ENCODE results near the gene GDF10. TPM values are rescaled to one million over a fixed set of nuclear protein-coding genes. Genes with fewer than 3 reads are reported as not detected.

GDF10 gene
- total RNA-seq, 1 experiment from 2014 or later, result not detected

DNA sequence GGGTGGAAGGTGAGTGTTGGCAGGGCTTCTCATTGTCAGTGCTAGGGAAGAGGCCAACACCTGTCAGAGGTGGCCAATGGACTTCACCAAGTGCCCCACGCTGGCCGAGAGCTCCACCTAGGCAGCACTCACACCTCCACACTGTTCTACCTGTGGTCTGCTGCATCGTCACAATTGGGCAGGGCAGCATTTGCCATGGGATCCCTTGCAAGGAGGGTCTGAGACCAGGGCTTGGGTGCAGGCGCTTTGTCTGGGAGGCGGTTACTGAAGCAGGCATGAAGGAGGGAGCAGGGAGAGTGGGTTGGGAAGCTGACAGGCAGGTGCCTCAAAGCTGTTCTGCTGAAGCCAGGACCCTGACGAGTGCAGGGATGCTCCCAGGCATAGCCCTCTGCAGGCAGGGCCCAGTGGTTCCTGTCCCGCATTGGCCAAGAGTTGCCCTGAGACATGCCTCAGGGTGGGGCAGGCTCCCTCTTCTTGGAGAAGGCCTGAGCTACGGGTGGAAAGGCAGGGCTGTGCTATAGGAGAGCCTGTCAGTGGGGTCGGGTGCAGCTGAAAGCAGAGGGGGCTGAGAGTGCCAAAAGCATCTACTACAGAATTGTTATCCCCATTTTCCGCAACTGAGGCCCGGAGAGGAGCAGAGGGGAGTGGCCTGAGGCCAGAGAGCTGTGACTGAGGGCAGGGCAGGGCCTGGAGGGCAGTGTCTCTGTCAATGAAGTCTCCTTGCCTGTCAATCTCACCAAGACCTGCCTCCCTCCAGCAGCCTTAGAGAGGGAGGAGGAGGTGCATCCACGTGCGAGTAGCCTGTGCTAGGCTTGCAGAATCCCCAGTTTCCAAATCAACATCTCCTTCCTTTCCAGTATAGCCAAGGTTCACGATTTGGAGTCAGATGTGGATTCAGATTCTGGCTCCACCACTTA is 52.2 kb downstream of the GDF10 start:
- DNase-seq (ENCODE audit: low read depth), result no peak

DNA sequence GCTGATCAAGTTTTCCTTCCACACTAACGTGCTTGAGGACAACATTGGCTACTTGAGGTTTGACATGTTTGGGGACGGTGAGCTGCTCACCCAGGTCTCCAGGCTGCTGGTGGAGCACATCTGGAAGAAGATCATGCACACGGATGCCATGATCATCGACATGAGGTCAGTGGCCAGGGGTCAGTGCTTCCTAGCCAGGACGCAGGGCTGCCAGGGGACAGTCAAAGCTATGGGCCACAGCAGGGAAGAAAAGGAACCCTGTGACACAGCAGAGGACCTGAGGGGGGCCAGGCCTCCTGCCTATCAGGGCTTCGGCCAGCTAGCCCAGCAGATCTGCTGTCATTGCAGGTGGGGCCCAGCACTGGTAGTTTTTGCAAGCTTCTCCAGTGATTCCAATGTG is 53.4 kb downstream of the GDF10 start:
- DNase-seq (ENCODE audit: low read depth), result no peak

DNA sequence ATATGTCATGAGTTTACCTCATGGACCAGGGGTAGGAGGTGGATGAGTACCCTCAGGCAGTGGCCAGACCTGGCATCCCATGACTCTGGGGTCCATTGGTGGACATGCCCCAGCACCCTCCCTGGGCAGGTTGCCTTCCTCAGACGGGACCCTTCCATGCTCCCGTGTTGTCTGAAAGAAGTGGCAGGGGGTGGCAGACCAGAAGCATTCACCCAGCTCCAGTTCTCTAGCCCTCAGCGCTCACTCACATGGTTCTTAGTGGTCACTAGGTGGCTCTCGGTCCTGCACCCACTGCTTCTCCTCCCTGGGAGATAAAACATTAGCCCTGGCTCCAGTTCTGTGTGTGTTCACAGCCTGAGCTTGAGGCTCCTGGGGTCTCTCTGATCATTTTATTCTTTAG is 54.2 kb downstream of the GDF10 start:
- DNase-seq (ENCODE audit: low read depth), result no peak

DNA sequence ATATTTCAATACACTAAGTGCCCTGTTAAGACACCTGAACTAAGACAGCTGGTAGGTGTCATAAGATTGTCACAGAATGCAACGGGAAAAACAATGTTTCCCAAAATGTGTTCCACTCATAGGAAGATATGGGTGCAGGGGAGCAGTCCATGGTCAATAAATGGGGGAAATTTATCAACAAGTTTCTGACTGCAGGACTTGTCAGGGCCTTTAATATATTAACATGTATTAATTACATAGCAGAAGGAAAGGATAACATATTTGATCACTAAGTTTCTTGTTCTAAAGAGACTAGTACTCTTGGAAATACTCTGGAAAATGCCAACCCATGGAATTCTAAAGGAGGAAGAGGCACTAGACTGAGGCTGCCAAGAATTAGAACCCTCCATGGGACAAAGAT is 54.9 kb downstream of the GDF10 start:
- no peak for DNase-seq (ENCODE audit: low read depth)

DNA sequence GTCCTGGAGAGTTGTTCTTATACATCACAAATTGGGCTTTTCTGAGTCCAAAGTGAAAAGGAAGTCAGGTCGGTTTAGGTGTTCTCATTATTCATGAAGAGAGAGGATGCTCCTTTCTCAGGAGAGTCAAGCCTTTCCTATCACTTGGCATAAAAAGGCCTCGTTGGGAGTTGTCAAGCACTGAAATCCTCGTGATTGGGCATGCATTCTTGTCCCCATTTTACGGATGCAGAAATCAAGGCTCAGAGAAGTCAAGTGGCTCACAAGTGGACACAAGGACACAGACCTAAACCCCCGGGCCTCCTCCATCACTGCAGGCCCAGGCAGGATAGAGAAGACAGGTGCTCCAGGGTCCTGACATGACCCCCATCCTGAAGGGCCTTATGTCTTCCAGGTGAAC is 56.7 kb downstream of the GDF10 start:
- DNase-seq (ENCODE audit: low read depth), result no peak

DNA sequence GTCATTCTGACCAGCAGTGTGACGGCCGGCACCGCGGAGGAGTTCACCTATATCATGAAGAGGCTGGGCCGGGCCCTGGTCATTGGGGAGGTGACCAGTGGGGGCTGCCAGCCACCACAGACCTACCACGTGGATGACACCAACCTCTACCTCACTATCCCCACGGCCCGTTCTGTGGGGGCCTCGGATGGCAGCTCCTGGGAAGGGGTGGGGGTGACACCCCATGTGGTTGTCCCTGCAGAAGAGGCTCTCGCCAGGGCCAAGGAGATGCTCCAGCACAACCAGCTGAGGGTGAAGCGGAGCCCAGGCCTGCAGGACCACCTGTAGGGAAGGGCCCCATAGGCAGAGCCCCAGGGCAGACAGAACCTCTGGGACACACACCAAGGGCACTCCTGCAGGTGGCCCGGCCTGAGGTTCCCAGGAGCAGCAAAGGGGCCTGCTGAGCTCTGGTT is 57.2 kb downstream of the GDF10 start:
- DNase-seq (ENCODE audit: low read depth), result no peak

DNA sequence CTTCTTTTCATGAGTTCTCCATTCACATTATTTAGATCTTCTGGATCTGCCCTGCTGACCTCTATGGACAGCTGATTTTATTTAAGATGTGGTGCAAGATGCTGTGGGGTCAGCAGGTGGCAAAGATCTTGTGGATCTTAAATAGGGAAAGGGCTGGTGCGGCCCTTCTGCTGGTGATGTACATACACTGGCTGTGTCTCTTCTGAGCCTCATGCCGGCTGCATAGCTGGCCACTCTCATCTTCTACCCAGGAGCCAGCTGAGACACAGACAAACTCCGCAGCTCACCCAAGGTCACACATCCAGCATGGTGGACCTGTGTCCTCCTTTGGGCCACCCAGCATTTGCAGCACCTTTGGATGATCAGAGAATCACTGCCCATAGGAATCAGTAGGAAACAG is 57.9 kb downstream of the GDF10 start:
- no peak for DNase-seq (ENCODE audit: low read depth)

DNA sequence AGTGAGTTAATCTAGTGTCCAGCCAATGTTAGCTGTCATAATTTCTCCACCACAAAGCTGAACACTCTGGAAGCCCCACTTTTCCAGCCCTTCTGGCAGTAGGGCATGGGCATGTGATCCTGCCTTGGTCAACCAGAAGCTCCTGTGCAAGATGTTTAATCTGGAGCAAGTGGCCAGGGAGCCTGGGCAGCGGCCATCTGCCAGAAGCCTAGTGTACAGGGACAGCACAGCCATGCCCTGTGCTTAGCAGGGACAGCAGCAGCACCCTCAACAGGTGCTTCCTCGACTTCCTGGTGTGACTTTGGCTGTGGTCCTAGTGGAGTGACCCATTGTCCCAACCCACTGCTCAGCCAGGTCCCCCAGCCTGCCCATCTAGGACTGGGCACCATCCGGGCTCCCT is 58.5 kb downstream of the GDF10 start:
- no peak for DNase-seq (ENCODE audit: low read depth)

DNA sequence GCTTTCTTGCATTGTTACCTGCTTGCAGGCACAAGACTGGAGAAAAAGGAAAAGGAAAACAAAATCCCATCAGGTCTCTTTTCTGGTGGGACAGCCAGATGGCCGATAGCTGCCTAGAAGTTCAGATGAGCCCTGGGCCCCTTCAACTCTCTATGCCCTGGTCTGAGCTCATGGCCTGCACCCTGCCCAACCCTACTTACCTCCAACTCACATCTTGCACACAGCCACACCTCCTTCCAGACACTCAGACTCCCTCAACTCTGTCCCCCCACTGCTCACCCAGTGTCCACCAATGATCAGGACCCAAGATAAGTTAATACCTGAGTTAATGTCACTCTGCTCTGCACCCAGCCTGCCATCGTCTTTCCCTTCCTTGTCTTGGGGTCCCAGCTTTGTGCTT is 59.1 kb downstream of the GDF10 start:
- no peak for DNase-seq (ENCODE audit: low read depth)

DNA sequence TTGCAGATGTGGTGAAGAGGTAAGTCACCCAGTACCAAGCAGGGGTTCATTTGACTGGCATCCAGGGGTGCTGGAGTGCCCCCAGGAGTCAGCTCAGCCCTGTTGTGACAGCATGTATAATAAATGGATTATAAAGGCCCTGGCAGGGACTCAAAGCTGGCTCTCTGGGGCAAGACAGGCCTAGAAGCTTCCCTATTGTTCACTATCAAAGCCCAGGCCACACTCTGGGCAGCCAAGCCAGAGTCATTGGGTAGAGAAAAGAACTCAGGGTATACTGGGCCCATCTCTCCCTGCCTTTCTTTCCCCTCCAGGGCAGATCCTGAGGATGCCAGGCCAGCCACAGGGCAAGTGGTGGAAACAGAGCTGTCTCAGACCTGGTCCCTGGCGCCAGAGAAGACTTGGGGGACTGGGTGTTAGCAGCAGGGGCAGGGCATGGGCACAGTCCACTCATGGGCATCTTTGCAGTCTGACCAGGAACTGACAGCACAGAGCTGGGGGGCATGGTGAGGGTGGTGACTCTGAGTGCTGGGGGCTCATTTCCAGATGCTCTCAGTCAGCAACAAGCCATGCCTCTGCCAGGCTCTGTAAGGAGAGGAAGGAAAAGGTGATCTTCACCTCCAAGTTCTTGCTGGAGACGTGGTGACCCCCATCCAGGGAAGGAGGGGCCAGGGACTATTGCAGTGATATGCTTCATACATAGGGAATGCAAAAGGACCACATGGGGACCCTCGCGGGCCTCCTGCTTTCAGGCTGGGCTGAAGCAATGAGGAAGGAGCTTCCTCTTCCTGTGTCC is 59.8 kb downstream of the GDF10 start:
- DNase-seq (ENCODE audit: low read depth), result no peak

DNA sequence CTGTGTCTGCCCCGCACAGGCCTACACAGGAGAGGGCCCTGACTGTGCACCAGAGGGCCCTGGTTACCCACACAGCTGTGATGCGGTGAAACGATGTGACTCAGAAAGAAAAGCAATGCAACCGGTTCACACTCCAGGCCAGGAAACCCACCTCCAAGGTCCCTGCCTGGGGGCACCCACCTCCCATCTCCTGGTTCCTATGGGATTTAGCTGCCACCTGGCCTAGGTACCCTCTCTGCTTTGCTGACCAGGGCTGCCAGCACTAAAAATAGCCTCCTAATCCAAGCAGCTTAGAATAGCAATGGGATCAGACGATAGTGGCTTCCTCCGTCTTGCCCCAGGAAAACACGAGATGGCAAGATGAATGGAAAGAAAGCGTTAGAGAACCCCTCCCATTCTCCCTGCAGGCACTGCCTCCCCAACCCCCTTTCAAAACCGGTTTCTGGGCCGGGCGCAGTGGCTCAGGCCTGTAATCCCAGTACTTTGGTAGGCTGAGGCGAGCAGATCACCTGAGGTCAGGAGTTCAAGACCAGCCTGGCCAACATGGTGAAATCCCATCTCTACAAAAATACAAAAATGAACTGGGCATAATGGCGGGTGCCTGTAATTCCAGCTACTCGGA is 60.5 kb downstream of the GDF10 start:
- DNase-seq (ENCODE audit: low read depth), result peak; percentile 28

DNA sequence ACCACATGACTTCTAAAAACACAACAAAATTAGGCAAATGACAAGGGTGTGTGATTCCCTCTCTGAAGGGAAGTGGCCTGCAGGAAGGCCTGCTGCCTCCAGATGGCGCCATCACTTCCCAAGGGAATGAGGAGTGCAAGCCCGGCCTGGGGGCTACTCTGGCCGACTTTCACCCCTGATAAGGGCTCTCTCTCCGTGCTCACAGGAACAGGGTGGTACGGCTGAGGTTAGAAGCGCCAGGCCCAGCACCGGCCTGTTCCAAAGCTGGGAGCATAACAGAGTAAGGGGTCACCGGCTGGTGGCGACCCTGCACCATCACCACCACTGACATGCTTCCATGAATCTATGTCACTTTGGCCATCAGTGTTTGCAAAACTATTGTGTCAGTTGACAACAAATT is 61.3 kb downstream of the GDF10 start:
- no peak for DNase-seq (ENCODE audit: low read depth)

DNA sequence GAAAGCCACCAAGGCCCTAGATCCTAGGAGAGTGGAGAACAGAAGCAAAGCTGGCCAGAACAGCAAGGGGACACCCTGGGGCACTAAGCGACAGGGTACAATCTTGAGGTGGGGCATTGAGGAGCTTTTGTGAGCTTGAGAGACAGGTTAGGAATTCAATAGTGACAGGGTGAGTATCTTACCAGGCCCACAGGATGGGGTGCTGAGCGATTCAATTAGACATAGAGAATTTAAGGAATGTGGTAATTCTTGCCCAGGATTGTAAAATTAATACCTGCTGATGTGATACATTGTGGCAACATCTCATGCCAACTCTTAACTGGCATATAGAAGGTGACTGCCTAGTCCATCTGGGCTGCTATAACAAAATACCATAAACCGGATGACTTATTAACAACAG is 62.2 kb downstream of the GDF10 start:
- DNase-seq (ENCODE audit: low read depth), result no peak

Other genes with a start within 250 kb of the GDF10 start
- gene GDF2, start 22.3 kb downstream of the GDF10 start, total RNA-seq (2014; rRNA removed; shearing (Covaris generic)), result not detected in 2 replicates
- not detected in 2 replicates for gene RBP3, start 48.2 kb downstream of the GDF10 start, total RNA-seq (2014; rRNA removed; shearing (Covaris generic))
- gene ZNF488, start 84.1 kb downstream of the GDF10 start, total RNA-seq (2014; rRNA removed; shearing (Covaris generic)), result 0.10 and 0.11 TPM in 2 replicates
- 0.23 and 0.88 TPM in 2 replicates for gene ANXA8, start 183.9 kb downstream of the GDF10 start, total RNA-seq (2014; rRNA removed; shearing (Covaris generic))
- gene FAM25G, start 191.5 kb downstream of the GDF10 start, total RNA-seq (2014; rRNA removed; shearing (Covaris generic)), result not detected in 2 replicates
- gene AGAP9, start 223.4 kb downstream of the GDF10 start, total RNA-seq (2014; rRNA removed; shearing (Covaris generic)), result 4.3 and 4.4 TPM in 2 replicates

All from HT1080 (cell line).